HuH-7 (cell line): ENCODE data around the gene LASP1.
"Not testable (repeated sequence)": the region's sequence is repeated elsewhere in the genome, so short reads cannot be mapped to it uniquely, and the experiment has no call there.

ENCODE experiments used
- DNase-seq: peaks from one replicate; pipeline ENCODE4 v3.0.0; 2011; ENCODE audit warnings: low spot score

The LASP1 gene

GRCh38 chr17:38911081-38911730 is 41.3 kb downstream of the LASP1 start:
- DNase-seq: no peak

- not testable (repeated sequence) for DNase-seq
Measured at GRCh38 chr17:38911731-38912081, 41.8 kb downstream of the LASP1 start.

GRCh38 chr17:38912221-38912813 is 42.5 kb downstream of the LASP1 start:
- DNase-seq: no peak

GRCh38 chr17:38914741-38915638 is 45.1 kb downstream of the LASP1 start:
- DNase-seq: peak; percentile 37

GRCh38 chr17:38915639-38915995 is 45.8 kb downstream of the LASP1 start:
- DNase-seq: no peak

GRCh38 chr17:38916771-38917170 is 46.9 kb downstream of the LASP1 start:
- DNase-seq: no peak

- no peak for DNase-seq
Measured at GRCh38 chr17:38917259-38917658, 47.4 kb downstream of the LASP1 start.

GRCh38 chr17:38918129-38918913 is 48.5 kb downstream of the LASP1 start:
- no peak for DNase-seq

- no peak for DNase-seq
Measured at GRCh38 chr17:38918916-38919315, 49.1 kb downstream of the LASP1 start.

GRCh38 chr17:38919316-38920078 is 49.6 kb downstream of the LASP1 start:
- no peak for DNase-seq

- no peak for DNase-seq
Measured at GRCh38 chr17:38920374-38921291, 50.8 kb downstream of the LASP1 start.

GRCh38 chr17:38921756-38922411 is 52.0 kb downstream of the LASP1 start:
- no peak for DNase-seq

GRCh38 chr17:38922538-38923297 is 52.9 kb downstream of the LASP1 start:
- DNase-seq: no peak

- DNase-seq: no peak
Measured at GRCh38 chr17:38925263-38925995, 55.6 kb downstream of the LASP1 start, which contains the start of gene LASP1NB. TSS of gene LASP1NB (plus strand) at chr17:38925614.

GRCh38 chr17:38926293-38927070 is 56.6 kb downstream of the LASP1 start:
- DNase-seq: no peak

- DNase-seq: not testable (repeated sequence)
Measured at GRCh38 chr17:38930782-38931181, 60.9 kb downstream of the LASP1 start.

GRCh38 chr17:38933962-38934361 is 64.1 kb downstream of the LASP1 start:
- DNase-seq: not testable (repeated sequence)

- no peak for DNase-seq
Measured at GRCh38 chr17:38939987-38940386, 70.1 kb downstream of the LASP1 start.
